Measurements from ENCODE around the gene FMO1.
"Not testable (repeated sequence)": the region's sequence is repeated elsewhere in the genome, so short reads cannot be mapped to it uniquely, and the experiment has no call there.

FMO1 gene

GRCh38 chr1:171248302-171248701 lies at the start of gene FMO1:
Gene FMO1, plus strand, starts transcription at chr1:171248494. Its CDS starts 9,594 bp downstream, at chr1:171258088.
- DNase-seq (ENCODE audit: low spot score), result no peak

GRCh38 chr1:171204296-171204695 lies 44.0 kb upstream of the FMO1 start:
- no peak for DNase-seq (ENCODE audit: low spot score)

GRCh38 chr1:171206204-171206977 lies 41.9 kb upstream of the FMO1 start:
- DNase-seq (ENCODE audit: low spot score), result no peak

GRCh38 chr1:171206978-171207355 lies 41.3 kb upstream of the FMO1 start:
- no peak for DNase-seq (ENCODE audit: low spot score)

GRCh38 chr1:171207377-171207776 lies 40.9 kb upstream of the FMO1 start:
- DNase-seq (ENCODE audit: low spot score), result no peak

GRCh38 chr1:171210355-171210754 lies 37.9 kb upstream of the FMO1 start:
- no peak for DNase-seq (ENCODE audit: low spot score)

- DNase-seq (ENCODE audit: low spot score), result no peak
Observed at GRCh38 chr1:171212607-171213351, 35.5 kb upstream of the FMO1 start.

- DNase-seq (ENCODE audit: low spot score), result no peak
Observed at GRCh38 chr1:171213559-171214454, 34.5 kb upstream of the FMO1 start.

- DNase-seq (ENCODE audit: low spot score), result no peak
Observed at GRCh38 chr1:171217658-171218443, 30.4 kb upstream of the FMO1 start.

GRCh38 chr1:171218661-171219060 lies 29.6 kb upstream of the FMO1 start:
- DNase-seq (ENCODE audit: low spot score), result no peak

GRCh38 chr1:171219346-171220080 lies 28.8 kb upstream of the FMO1 start:
- DNase-seq (ENCODE audit: low spot score), result no peak

- DNase-seq (ENCODE audit: low spot score), result no peak
Observed at GRCh38 chr1:171220081-171220420, 28.2 kb upstream of the FMO1 start.

GRCh38 chr1:171220581-171221054 lies 27.7 kb upstream of the FMO1 start:
- DNase-seq (ENCODE audit: low spot score), result no peak

- DNase-seq (ENCODE audit: low spot score), result no peak
Observed at GRCh38 chr1:171221665-171222591, 26.4 kb upstream of the FMO1 start.

- DNase-seq (ENCODE audit: low spot score), result no peak
Observed at GRCh38 chr1:171222936-171223335, 25.4 kb upstream of the FMO1 start.

GRCh38 chr1:171224257-171224656 lies 24.0 kb upstream of the FMO1 start:
- DNase-seq (ENCODE audit: low spot score), result not testable (repeated sequence)

- no peak for DNase-seq (ENCODE audit: low spot score)
Observed at GRCh38 chr1:171226747-171227370, 21.4 kb upstream of the FMO1 start.

- no peak for DNase-seq (ENCODE audit: low spot score)
Observed at GRCh38 chr1:171231326-171231725, 17.0 kb upstream of the FMO1 start.

- no peak for DNase-seq (ENCODE audit: low spot score)
Observed at GRCh38 chr1:171233183-171233582, 15.1 kb upstream of the FMO1 start.
